B cell (primary cell): Measurements from ENCODE around the gene VGLL2.

ENCODE experiments used
- EZH2 ChIP-seq: IDR thresholded peaks from 2 replicates; pipeline ENCODE4 v1.6.1; 2012; ENCODE audit warnings: borderline replicate concordance, low read depth, mild to moderate bottlenecking, moderate library complexity, low read length; ENCODE audit not compliant: insufficient read depth, poor library complexity, severe bottlenecking
- TF ChIP-seq, protein P1 (sequence below): fragments of 200-600 bp; IDR thresholded peaks from one replicate; pipeline ENCODE4 v1.8.0; 2022; ENCODE audit warnings: antibody characterized with exemption, mild to moderate bottlenecking

DNA sequence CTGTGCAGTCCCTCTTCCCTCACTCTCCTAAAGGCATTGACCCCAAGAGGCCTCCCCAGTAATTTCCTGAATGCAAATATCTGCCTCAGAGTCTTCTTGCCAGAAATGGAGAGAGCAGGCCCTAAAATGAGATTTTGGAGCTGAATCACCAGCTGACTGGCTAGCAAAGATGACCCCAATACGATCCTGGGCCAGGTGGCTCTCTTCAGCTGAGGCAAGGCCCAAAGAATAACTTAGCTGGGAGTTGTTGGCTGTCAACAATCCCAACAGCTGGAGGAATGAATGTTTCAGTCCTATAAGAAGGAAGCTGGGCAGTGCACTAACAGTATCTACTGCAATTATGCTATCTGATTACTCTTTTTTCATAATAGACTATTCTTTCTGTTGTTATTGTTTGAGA lies 37.2 kb upstream of the VGLL2 start:
- TF ChIP-seq, protein P1, sequence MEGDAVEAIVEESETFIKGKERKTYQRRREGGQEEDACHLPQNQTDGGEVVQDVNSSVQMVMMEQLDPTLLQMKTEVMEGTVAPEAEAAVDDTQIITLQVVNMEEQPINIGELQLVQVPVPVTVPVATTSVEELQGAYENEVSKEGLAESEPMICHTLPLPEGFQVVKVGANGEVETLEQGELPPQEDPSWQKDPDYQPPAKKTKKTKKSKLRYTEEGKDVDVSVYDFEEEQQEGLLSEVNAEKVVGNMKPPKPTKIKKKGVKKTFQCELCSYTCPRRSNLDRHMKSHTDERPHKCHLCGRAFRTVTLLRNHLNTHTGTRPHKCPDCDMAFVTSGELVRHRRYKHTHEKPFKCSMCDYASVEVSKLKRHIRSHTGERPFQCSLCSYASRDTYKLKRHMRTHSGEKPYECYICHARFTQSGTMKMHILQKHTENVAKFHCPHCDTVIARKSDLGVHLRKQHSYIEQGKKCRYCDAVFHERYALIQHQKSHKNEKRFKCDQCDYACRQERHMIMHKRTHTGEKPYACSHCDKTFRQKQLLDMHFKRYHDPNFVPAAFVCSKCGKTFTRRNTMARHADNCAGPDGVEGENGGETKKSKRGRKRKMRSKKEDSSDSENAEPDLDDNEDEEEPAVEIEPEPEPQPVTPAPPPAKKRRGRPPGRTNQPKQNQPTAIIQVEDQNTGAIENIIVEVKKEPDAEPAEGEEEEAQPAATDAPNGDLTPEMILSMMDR: no peak
- TF ChIP-seq EZH2: no peak
